ENCODE results near the gene APOL5. TPM values are rescaled to one million over a fixed set of nuclear protein-coding genes. Genes with fewer than 3 reads are reported as not detected.

APOL5 gene
- polyA plus RNA-seq, 1 experiment = not detected

DNA sequence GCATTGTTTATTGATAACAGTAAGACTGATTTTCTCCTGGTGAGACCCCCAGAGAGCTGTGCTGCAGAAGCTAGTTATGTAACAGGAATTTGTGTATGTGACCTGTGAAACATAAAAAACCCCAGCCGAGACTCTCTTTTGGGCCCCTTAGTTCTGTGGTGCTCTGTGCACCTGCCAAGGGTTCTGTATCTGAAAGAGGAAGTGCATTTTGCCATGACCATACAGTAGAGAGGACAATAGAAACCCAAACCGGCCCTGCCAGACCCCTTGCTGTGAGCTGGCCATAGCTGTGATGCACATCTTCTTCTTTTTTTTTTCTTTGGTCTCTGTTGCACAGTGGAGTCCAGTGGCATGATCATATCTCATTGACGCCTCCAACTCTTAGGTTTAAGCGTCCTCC lies 31.4 kb upstream of the APOL5 start:
- Histone ChIP-seq H3K36me3 (ENCODE audit: control insufficient read depth, insufficient read depth, low read length) (no peaks in the 10 kb centered on the region), H3K27me3 (ENCODE audit: control insufficient read depth, insufficient read depth, low read length) (no peaks in the 10 kb centered on the region; the same call in 1 of the 2 replicates), H3K4me3 (ENCODE audit: low read depth, low read length) (no peak overlapping the region)
- CTCF ChIA-PET = interaction anchor here (0.6 to 1.4 kb wide), 2 partner anchors 9 to 438 kb away, joined by 5 to 7 read pairs; no protein-coding TSS in a partner anchor
- DNase-seq (ENCODE audit: low read depth) = no peak
- TF ChIP-seq, protein P1, sequence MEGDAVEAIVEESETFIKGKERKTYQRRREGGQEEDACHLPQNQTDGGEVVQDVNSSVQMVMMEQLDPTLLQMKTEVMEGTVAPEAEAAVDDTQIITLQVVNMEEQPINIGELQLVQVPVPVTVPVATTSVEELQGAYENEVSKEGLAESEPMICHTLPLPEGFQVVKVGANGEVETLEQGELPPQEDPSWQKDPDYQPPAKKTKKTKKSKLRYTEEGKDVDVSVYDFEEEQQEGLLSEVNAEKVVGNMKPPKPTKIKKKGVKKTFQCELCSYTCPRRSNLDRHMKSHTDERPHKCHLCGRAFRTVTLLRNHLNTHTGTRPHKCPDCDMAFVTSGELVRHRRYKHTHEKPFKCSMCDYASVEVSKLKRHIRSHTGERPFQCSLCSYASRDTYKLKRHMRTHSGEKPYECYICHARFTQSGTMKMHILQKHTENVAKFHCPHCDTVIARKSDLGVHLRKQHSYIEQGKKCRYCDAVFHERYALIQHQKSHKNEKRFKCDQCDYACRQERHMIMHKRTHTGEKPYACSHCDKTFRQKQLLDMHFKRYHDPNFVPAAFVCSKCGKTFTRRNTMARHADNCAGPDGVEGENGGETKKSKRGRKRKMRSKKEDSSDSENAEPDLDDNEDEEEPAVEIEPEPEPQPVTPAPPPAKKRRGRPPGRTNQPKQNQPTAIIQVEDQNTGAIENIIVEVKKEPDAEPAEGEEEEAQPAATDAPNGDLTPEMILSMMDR (IDR thresholded peaks at IDR 0.05; ENCODE audit: insufficient read depth, low read depth, low read length) = no peak
- POLR2A ChIA-PET = no interaction called here

DNA sequence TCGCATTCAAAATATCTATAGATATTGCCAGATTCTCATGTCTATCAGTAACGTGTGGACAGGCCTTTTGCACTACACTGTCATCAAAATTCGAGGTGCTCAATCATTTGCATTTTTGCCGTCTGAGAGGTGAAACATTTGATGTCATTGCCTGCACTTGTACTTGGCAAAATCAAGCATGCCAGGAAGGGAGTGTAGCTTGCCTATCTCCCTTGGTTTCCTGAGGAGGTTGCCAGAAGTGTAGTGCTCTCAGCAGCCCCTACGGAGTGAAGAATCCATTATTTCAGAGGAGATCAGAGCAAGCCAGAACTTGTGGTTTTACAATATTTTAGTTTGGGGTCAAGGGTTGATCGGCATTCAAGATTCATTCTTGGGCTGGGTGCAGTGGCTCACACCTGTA lies 30.2 kb upstream of the APOL5 start:
- H3K36me3 ChIP-seq (ENCODE audit: control insufficient read depth, insufficient read depth, low read length) = no peaks in the 10 kb centered on the region
- ChIA-PET CTCF (no interaction called here), POLR2A (no interaction called here)
- H3K4me3 ChIP-seq (ENCODE audit: low read depth, low read length) = no peak overlapping the region
- DNase-seq (ENCODE audit: low read depth) = no peak
- TF ChIP-seq, protein P1 (IDR thresholded peaks at IDR 0.05; ENCODE audit: insufficient read depth, low read depth, low read length) = no peak
- no peaks in the 10 kb centered on the region for H3K27me3 ChIP-seq (ENCODE audit: control insufficient read depth, insufficient read depth, low read length)

DNA sequence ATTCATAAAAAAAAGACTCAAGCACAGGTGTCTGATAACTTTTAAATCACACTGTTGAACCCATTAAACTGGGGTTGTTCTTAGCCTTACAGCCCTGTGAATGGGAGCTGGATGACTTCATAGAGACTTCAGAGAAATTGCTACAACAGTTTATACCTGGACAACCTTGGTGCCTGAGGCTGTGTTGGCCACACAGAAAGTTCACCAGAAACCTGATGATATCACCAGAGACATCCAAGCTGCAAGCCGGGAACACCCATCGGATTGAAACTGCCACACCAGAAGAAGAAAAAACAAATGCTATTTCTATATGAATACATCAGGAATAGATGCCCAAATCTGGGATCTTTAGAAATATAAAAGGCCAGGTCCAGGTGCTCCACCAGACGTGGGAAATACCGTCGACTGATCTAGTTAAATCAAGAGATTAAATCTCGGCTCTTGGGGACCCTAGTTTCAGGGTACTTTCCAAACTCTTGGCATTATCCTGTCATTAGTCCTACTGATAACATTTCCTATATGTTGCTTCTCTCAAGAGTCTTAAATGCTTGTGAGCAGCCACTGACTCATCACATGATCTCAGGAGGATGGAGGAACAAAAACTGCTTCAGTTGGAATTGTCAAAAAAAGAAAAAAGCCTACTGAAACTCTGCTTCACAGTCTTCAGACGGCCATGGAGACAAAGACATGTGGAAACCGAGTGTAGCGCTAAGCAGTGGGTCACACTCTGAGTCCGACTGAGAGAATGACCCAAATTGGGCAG lies 28.6 kb upstream of the APOL5 start:
- POLR2A ChIA-PET = no interaction called here
- Histone ChIP-seq H3K36me3 (ENCODE audit: control insufficient read depth, insufficient read depth, low read length) (no peaks in the 10 kb centered on the region), H3K4me3 (ENCODE audit: low read depth, low read length) (no peak overlapping the region), H3K27me3 (ENCODE audit: control insufficient read depth, insufficient read depth, low read length) (no peaks in the 10 kb centered on the region)
- TF ChIP-seq, protein P1 (IDR thresholded peaks at IDR 0.05; ENCODE audit: insufficient read depth, low read depth, low read length) = no peak
- CTCF ChIA-PET = interaction anchor here (2.1 kb wide), 1 partner anchor 11 kb away, joined by 7 read pairs; no protein-coding TSS in a partner anchor
- DNase-seq (ENCODE audit: low read depth) = no peak

DNA sequence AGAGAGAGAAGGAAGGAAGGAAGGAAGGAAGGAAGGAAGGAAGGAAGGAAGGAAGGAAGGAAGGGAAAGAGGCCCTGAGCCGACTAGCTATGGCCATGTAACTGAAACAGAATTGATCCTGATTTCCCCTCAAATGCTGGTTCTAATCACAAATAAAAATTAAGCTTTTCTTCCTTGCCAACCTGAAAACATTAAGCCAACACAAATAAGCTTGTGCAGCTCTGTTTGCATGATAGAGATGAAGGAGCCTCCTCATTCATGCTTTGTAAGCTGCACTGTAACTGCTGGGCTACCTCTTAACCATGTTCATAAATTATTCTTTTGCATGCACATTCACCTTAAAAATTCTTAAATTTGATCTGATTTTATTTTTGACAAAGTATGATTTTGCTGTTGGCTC lies 27.7 kb upstream of the APOL5 start:
- DNase-seq (ENCODE audit: low read depth) = no peak
- no peak overlapping the region for H3K4me3 ChIP-seq (ENCODE audit: low read depth, low read length)
- TF ChIP-seq, protein P1 (IDR thresholded peaks at IDR 0.05; ENCODE audit: insufficient read depth, low read depth, low read length) = no peak
- CTCF ChIA-PET = interaction anchor here (1.0 to 2.1 kb wide), 3 partner anchors 12 to 376 kb away, joined by 3 to 7 read pairs (median 4); no protein-coding TSS in a partner anchor
- H3K36me3 ChIP-seq (ENCODE audit: control insufficient read depth, insufficient read depth, low read length) = no peaks in the 10 kb centered on the region
- POLR2A ChIA-PET = interaction anchor here (0.7 kb wide), 1 partner anchor 31 kb away, joined by 4 read pairs; no protein-coding TSS in a partner anchor
- no peaks in the 10 kb centered on the region for H3K27me3 ChIP-seq (ENCODE audit: control insufficient read depth, insufficient read depth, low read length)

DNA sequence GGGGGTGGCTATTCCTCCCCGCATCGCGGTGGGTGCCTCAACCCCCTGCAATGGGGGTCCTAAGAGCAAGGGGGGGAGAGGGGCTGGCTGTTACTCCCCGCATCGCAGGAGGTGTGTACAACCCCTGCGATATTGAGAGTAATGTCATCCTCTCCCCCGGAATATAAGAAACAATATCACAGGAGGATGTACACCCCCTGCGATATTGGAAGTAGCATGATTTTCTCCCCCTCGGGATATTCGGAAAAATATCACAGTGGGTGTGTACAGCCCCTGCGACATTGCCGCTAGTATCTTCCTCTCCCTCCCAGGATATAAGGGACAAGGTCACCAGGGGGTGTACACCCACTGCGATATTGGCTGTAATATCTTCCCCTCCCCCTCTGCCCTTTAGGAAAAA lies 22.5 kb upstream of the APOL5 start:
- TF ChIP-seq, protein P1 (IDR thresholded peaks at IDR 0.05; ENCODE audit: insufficient read depth, low read depth, low read length) = no peak
- DNase-seq (ENCODE audit: low read depth) = no peak
- H3K36me3 ChIP-seq (ENCODE audit: control insufficient read depth, insufficient read depth, low read length) = no peaks in the 10 kb centered on the region
- ChIA-PET CTCF (no interaction called here), POLR2A (no interaction called here)
- no peak overlapping the region for H3K4me3 ChIP-seq (ENCODE audit: low read depth, low read length)
- no peaks in the 10 kb centered on the region for H3K27me3 ChIP-seq (ENCODE audit: control insufficient read depth, insufficient read depth, low read length)

Data from BJ (cell line).